Stomach (tissue), 4 donors: ENCODE measurements around the gene ZNF79.

Experiments used
- CTCF ChIP-seq, 7 experiments: fragments of 450-650 bp in 4 of 7; fragments of 200-600 bp in 3 of 7; sonication (generic) in 3 of 7; IDR thresholded peaks; one replicate each; pipeline ENCODE4 v1.5.1; 2016 to 2019; ENCODE audit warnings: antibody characterized with exemption in 7 of 7, control low read depth in 2 of 7, mild to moderate bottlenecking in 1 of 7
- EP300 ChIP-seq: sonication (generic); formaldehyde crosslinking; IDR thresholded peaks from one replicate; pipeline ENCODE4 v1.6.1; 2017; ENCODE audit warnings: antibody characterized with exemption
- POLR2A ChIP-seq, 4 donors: fragments of 450-650 bp; IDR thresholded peaks; one replicate each; pipeline ENCODE4 v1.6.1; 2016; ENCODE audit warnings: antibody characterized with exemption in 4 of 4, control low read depth in 2 of 4, mild to moderate bottlenecking in 1 of 4, moderate library complexity in 1 of 4
- POLR2AphosphoS5 ChIP-seq, 3 donors: sonication (generic); formaldehyde crosslinking; IDR thresholded peaks; one replicate each; pipeline ENCODE4 v1.6.1; 2016; ENCODE audit warnings: antibody characterized with exemption in 3 of 3

DNA sequence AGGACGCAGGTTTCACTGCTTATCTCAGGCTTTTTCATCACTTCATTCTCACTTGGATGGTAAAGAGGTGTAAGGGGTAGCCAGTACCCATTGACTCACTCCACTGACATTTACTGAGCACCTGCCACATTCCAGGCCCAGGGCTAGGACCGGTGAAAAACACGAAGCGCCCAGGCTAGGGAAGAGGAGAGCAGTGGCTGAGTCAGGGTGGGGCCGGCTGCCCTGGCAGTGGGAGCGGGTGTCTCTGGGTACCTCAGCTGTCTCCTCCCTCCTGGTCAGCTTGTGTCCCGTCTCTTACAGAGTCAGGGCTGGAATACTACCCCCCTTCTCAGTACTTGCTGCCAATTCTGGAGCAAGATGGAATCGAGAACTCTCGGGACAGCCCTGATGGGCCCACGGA is 49.3 kb downstream of the ZNF79 start:
- no peak for TF ChIP-seq POLR2AphosphoS5 (IDR thresholded peaks at IDR 0.05)
- no peak for TF ChIP-seq POLR2A (IDR thresholded peaks at IDR 0.05)
- TF ChIP-seq CTCF (IDR thresholded peaks at IDR 0.05): no peak
- TF ChIP-seq EP300: no peak
